ENCODE measurements around the gene STRIP1. TPM values are rescaled to one million over a fixed set of nuclear protein-coding genes. Genes with fewer than 3 reads are reported as not detected.

Gene STRIP1
- polyA plus RNA-seq, 1 of the 3 experiments (the other 2 are of a cell fraction), result 34.6 TPM

DNA sequence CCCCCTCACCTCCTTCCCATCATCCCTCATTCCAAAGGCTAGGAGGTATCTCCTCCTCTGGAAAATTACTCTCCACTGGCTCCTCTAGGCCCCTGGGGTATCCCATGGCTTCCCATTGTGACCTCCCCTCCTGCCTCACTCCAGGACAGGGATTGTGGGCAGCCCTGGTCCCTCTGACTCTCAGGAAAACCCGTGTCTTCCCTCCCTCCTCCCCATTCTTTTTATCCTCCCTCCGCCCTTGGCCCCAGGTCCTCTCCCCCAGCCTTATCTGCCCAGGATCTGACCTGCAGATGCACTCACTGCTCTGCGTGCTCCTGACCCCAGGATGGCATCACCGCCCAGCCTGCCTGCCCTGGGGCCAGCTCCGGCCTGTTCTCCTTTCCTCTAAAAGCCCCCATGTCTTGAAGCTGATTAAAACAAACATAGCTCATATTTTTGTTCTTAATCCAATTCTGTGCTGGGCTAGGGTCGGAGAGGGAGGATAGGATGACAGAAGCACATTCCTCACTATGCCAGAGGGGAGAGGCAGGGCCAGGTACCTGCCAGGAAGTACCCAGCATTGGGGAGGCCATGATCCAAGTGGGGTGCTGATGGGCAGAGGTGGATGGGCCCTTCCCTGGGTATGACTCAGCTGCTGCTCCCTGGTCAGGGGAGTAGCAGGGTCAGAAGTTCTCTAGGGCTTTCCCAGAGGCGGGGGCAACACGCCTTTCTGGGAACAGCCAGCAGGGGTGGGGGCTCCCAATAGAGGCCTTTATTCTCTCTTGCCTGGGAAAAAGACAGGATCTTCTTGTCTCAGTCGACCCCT is 64.0 kb downstream of the STRIP1 start:
- CTCF ChIA-PET, result interaction anchor here (0.8 to 51.7 kb wide), 8 partner anchors 7 to 362 kb away, joined by 3 to 1768 read pairs (median 4); partner anchors contain the start of gene STRIP1
- H3K9me3 ChIP-seq, result no peaks in the 10 kb centered on the region
- H3K4me3 ChIP-seq (ENCODE audit: low read depth in 2 of 2, low read length in 1 of 2), result no peak overlapping the region
- no peak overlapping the region for H2AFZ ChIP-seq (ENCODE audit: low read depth)
- WGBS (ENCODE audit: low lambda C conversion rate), result 27% methylated on average over 7 of the region's 9 CpGs
- no peaks in the 10 kb centered on the region for H3K9me2 ChIP-seq
- TF ChIP-seq NFIC (IDR thresholded peaks at IDR 0.05; ENCODE audit: borderline replicate concordance), result no peak
- peak; percentile 98 for TF ChIP-seq GATA2 (CRISPR knock-in tag; IDR thresholded peaks at IDR 0.05)
- TF ChIP-seq RXRA (IDR thresholded peaks at IDR 0.05; ENCODE audit: borderline replicate concordance, low read depth), result peak; percentile 80
- peak; percentile 70; the same call in 1 of the 2 replicates for TF ChIP-seq FOXJ3 (CRISPR knock-in tag; IDR thresholded peaks at IDR 0.05)
- peak; percentile 57 for TF ChIP-seq CHD2 (IDR thresholded peaks at IDR 0.05; ENCODE audit: low read length, partially characterized antibody)
- peak; percentile 11; the same call in 1 of the 2 replicates for TF ChIP-seq TCF12 (IDR thresholded peaks at IDR 0.05)
- TF ChIP-seq, protein P1, sequence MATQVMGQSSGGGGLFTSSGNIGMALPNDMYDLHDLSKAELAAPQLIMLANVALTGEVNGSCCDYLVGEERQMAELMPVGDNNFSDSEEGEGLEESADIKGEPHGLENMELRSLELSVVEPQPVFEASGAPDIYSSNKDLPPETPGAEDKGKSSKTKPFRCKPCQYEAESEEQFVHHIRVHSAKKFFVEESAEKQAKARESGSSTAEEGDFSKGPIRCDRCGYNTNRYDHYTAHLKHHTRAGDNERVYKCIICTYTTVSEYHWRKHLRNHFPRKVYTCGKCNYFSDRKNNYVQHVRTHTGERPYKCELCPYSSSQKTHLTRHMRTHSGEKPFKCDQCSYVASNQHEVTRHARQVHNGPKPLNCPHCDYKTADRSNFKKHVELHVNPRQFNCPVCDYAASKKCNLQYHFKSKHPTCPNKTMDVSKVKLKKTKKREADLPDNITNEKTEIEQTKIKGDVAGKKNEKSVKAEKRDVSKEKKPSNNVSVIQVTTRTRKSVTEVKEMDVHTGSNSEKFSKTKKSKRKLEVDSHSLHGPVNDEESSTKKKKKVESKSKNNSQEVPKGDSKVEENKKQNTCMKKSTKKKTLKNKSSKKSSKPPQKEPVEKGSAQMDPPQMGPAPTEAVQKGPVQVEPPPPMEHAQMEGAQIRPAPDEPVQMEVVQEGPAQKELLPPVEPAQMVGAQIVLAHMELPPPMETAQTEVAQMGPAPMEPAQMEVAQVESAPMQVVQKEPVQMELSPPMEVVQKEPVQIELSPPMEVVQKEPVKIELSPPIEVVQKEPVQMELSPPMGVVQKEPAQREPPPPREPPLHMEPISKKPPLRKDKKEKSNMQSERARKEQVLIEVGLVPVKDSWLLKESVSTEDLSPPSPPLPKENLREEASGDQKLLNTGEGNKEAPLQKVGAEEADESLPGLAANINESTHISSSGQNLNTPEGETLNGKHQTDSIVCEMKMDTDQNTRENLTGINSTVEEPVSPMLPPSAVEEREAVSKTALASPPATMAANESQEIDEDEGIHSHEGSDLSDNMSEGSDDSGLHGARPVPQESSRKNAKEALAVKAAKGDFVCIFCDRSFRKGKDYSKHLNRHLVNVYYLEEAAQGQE (IDR thresholded peaks at IDR 0.05; ENCODE audit: low read depth, low read length), result no peak
- peak in 1 of 2 experiments; percentile 82; a peak in 2 of 4 replicates for TF ChIP-seq EP300 (IDR thresholded peaks at IDR 0.05; ENCODE audit: borderline replicate concordance in 1 of 2, low read depth in 1 of 2, low read length in 1 of 2)
- H3F3A ChIP-seq (replicated peaks; ENCODE audit: insufficient read depth), result no peaks in the 10 kb centered on the region
- H3K79me2 ChIP-seq (ENCODE audit: insufficient read depth), result no peaks in the 10 kb centered on the region
- no peak overlapping the region; the same call in 1 of the 2 replicates for H3K4me2 ChIP-seq
- H3K4me1 ChIP-seq (ENCODE audit: control insufficient read depth in 1 of 2, insufficient read depth in 2 of 2, low read depth in 1 of 2, low read length in 1 of 2), result peaks cover 4 to 82% of the 10 kb centered on the region in 2 experiments; a peak in 3 of 4 replicates
- peak overlapping the region in 1 of 2 experiments; percentile 82; a peak in 2 of 4 replicates for H3K27ac ChIP-seq (ENCODE audit: low read depth in 2 of 2, low read length in 1 of 2)
- no peaks in the 10 kb centered on the region for H4K20me1 ChIP-seq (ENCODE audit: insufficient read depth)
- no peaks in the 10 kb centered on the region for H3K27me3 ChIP-seq (ENCODE audit: insufficient read depth)
- POLR2A ChIA-PET, result interaction anchor here (1.4 to 1.5 kb wide), 2 partner anchors 10 to 32 kb away, joined by 3 read pairs; no protein-coding TSS in a partner anchor
- DNase-seq, result peak; percentile 73
- no peak overlapping the region for H3K9ac ChIP-seq
- H3K36me3 ChIP-seq (replicated peaks in 1 of 2; ENCODE audit: control insufficient read depth in 1 of 2, insufficient read depth in 2 of 2, low read length in 1 of 2), result no peaks in the 10 kb centered on the region

DNA sequence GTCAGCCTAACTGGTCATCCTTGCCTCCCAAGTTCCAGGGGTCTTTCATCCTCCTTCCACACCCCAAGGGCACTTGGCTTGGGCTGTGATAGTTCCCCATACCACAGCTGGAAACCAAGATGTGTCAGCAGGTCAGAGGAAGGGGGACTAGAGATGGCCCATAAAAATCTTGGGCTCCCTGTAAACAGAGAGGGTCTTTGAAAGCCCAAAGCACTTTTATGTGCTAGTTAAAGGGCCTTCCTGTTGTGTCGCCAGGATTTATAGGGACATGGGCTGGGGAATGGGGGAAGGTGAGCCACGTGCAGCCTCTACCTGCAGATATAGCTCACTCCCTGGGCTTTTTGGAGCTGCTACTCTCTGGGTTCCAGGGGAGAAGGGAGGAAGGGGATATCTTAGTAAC is 65.9 kb downstream of the STRIP1 start:
- no peak overlapping the region for H3K4me3 ChIP-seq (ENCODE audit: low read depth in 2 of 2, low read length in 1 of 2)
- 68% methylated on average over 2 of the region's 2 CpGs for WGBS (ENCODE audit: low lambda C conversion rate)
- no peaks in the 10 kb centered on the region for H3K27me3 ChIP-seq (ENCODE audit: insufficient read depth)
- H3K4me2 ChIP-seq, result no peak overlapping the region
- H3F3A ChIP-seq (replicated peaks; ENCODE audit: insufficient read depth), result no peaks in the 10 kb centered on the region
- no peaks in the 10 kb centered on the region for H4K20me1 ChIP-seq (ENCODE audit: insufficient read depth)
- POLR2A ChIA-PET, result interaction anchor here (1.3 to 2.0 kb wide), 4 partner anchors 41 to 53 kb away, joined by 3 to 5 read pairs (median 4); no protein-coding TSS in a partner anchor
- H3K9me3 ChIP-seq, result no peaks in the 10 kb centered on the region
- CTCF ChIA-PET, result interaction anchor here (1.7 to 51.7 kb wide), 5 partner anchors 11 to 212 kb away, joined by 4 to 1768 read pairs (median 15); partner anchors contain the start of gene STRIP1
- no peak overlapping the region for H3K9ac ChIP-seq
- H2AFZ ChIP-seq (ENCODE audit: low read depth), result no peak overlapping the region
- H3K79me2 ChIP-seq (ENCODE audit: insufficient read depth), result no peaks in the 10 kb centered on the region
- H3K36me3 ChIP-seq (replicated peaks in 1 of 2; ENCODE audit: control insufficient read depth in 1 of 2, insufficient read depth in 2 of 2, low read length in 1 of 2), result no peaks in the 10 kb centered on the region
- no peaks in the 10 kb centered on the region for H3K9me2 ChIP-seq
- peaks cover 4 to 65% of the 10 kb centered on the region in 2 experiments; a peak in 3 of 4 replicates for H3K4me1 ChIP-seq (ENCODE audit: control insufficient read depth in 1 of 2, insufficient read depth in 2 of 2, low read depth in 1 of 2, low read length in 1 of 2)
- DNase-seq, result no peak
- no peak overlapping the region; a peak in 1 of 4 replicates for H3K27ac ChIP-seq (ENCODE audit: low read depth in 2 of 2, low read length in 1 of 2)
- TF ChIP-seq MEF2A (IDR thresholded peaks at IDR 0.05; ENCODE audit: borderline replicate concordance, low read depth), result no peak
- no peak for TF ChIP-seq CHD2 (IDR thresholded peaks at IDR 0.05; ENCODE audit: low read length, partially characterized antibody)
- TF ChIP-seq FOXM1 (IDR thresholded peaks at IDR 0.05; ENCODE audit: low read depth), result no peak
- TF ChIP-seq EP300 (IDR thresholded peaks at IDR 0.05; ENCODE audit: borderline replicate concordance in 1 of 2, low read depth in 1 of 2, low read length in 1 of 2), result no peak
- TF ChIP-seq, protein P2, sequence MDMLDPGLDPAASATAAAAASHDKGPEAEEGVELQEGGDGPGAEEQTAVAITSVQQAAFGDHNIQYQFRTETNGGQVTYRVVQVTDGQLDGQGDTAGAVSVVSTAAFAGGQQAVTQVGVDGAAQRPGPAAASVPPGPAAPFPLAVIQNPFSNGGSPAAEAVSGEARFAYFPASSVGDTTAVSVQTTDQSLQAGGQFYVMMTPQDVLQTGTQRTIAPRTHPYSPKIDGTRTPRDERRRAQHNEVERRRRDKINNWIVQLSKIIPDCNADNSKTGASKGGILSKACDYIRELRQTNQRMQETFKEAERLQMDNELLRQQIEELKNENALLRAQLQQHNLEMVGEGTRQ (IDR thresholded peaks at IDR 0.05; ENCODE audit: borderline replicate concordance, low read depth, low read length), result no peak
- no peak for TF ChIP-seq SIN3A (IDR thresholded peaks at IDR 0.05; ENCODE audit: borderline replicate concordance, low read depth, low read length)
- no peak for TF ChIP-seq NFIC (IDR thresholded peaks at IDR 0.05; ENCODE audit: borderline replicate concordance)
- TF ChIP-seq RXRA (IDR thresholded peaks at IDR 0.05; ENCODE audit: borderline replicate concordance, low read depth), result no peak
- no peak for TF ChIP-seq NRF1 (IDR thresholded peaks at IDR 0.05; ENCODE audit: low read depth, low read length)
- TF ChIP-seq RCOR1 (IDR thresholded peaks at IDR 0.05; ENCODE audit: low read length), result no peak
- TF ChIP-seq FOXJ3 (CRISPR knock-in tag; IDR thresholded peaks at IDR 0.05), result no peak
- no peak for TF ChIP-seq CTCF (IDR thresholded peaks at IDR 0.05)
- no peak for TF ChIP-seq TAF1 (IDR thresholded peaks at IDR 0.05; ENCODE audit: borderline replicate concordance, low read depth, low read length)
- TF ChIP-seq RFX5 (IDR thresholded peaks at IDR 0.05; ENCODE audit: low read length), result no peak
- TF ChIP-seq MAX (IDR thresholded peaks at IDR 0.05; ENCODE audit: low read depth), result no peak
